Measurements from ENCODE around the gene DNAH14. TPM values are rescaled to one million over a fixed set of nuclear protein-coding genes. Genes with fewer than 3 reads are reported as not detected.

Gene DNAH14
- total and polyA plus RNA-seq, 9 donors: 3.7 to 61.4 (median 24.2) TPM

DNA sequence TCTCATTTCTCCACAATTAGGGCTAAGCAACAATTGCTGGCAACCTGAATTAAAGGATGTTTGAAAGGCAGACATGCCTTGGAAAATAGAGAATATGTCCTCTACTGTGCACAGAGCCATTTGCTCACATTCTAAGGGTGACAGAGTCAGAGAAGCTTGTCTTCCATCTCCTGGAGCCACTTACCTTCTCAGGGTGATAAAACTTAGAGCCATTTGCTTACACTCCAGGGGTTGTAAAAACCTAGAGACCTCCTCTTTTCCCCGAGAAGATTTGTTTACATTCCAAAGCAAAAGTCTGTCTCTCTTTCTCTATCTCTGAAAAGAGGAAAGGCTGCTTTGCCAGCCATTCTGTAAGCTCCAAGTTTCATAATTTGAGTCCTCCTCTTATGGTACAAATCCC is 437.1 kb downstream of the DNAH14 start:
- no peaks in the 10 kb centered on the region for H3K9me3 ChIP-seq
- H3K27ac ChIP-seq: no peak overlapping the region
- WGBS, 3 donors: 0 to 2% (median 0%) methylated on average over 1 of the region's 1 CpG
- intact Hi-C loops (cut with DNase I): no loop called here
- TF ChIP-seq, protein P1, sequence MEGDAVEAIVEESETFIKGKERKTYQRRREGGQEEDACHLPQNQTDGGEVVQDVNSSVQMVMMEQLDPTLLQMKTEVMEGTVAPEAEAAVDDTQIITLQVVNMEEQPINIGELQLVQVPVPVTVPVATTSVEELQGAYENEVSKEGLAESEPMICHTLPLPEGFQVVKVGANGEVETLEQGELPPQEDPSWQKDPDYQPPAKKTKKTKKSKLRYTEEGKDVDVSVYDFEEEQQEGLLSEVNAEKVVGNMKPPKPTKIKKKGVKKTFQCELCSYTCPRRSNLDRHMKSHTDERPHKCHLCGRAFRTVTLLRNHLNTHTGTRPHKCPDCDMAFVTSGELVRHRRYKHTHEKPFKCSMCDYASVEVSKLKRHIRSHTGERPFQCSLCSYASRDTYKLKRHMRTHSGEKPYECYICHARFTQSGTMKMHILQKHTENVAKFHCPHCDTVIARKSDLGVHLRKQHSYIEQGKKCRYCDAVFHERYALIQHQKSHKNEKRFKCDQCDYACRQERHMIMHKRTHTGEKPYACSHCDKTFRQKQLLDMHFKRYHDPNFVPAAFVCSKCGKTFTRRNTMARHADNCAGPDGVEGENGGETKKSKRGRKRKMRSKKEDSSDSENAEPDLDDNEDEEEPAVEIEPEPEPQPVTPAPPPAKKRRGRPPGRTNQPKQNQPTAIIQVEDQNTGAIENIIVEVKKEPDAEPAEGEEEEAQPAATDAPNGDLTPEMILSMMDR (IDR thresholded peaks at IDR 0.05): no peak
- no peak for TF ChIP-seq POLR2A (IDR thresholded peaks at IDR 0.05)
- no peak for TF ChIP-seq EP300 (IDR thresholded peaks at IDR 0.05)
- DNase-seq: no peak
- no peaks in the 10 kb centered on the region for H3K4me1 ChIP-seq (ENCODE audit: insufficient read depth)
- no peak overlapping the region for H3K4me3 ChIP-seq
- no peaks in the 10 kb centered on the region for H3K36me3 ChIP-seq
- no peaks in the 10 kb centered on the region for H3K27me3 ChIP-seq

DNA sequence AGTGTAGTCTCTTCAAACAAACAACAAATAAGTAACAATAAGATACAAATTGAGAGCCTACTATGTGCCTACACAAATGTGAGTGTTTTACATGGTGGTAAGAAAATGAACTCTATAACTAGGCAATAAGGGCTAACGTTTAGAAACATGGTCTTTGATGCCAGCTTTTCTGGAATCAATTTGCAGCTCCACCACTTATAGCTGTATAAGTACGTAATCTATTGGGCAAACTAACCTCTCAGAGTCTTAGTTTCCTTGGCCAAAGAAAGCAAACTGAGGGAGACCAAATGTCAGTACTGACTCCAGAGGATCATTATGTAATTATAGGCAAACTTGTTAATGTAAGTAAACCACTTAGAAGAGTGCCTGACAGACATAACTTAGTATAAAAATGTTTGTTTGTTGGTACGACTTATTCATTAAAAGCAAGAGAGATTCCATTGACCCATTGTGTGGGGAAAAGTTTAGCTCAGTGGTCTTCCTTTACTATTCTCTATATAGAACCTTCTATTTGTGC is 438.6 kb downstream of the DNAH14 start:
- H3K4me1 ChIP-seq (ENCODE audit: insufficient read depth): no peaks in the 10 kb centered on the region
- 89 to 92% (median 91%) methylated on average over 3 of the region's 3 CpGs for WGBS, 3 donors
- DNase-seq: no peak
- TF ChIP-seq EP300 (IDR thresholded peaks at IDR 0.05) (no peak), POLR2A (IDR thresholded peaks at IDR 0.05) (no peak)
- TF ChIP-seq, protein P1 (IDR thresholded peaks at IDR 0.05): no peak
- intact Hi-C loops (cut with DNase I): no loop called here
- no peaks in the 10 kb centered on the region for H3K9me3 ChIP-seq
- no peaks in the 10 kb centered on the region for H3K36me3 ChIP-seq
- no peak overlapping the region for H3K27ac ChIP-seq
- H3K27me3 ChIP-seq: no peaks in the 10 kb centered on the region
- no peak overlapping the region for H3K4me3 ChIP-seq

DNA sequence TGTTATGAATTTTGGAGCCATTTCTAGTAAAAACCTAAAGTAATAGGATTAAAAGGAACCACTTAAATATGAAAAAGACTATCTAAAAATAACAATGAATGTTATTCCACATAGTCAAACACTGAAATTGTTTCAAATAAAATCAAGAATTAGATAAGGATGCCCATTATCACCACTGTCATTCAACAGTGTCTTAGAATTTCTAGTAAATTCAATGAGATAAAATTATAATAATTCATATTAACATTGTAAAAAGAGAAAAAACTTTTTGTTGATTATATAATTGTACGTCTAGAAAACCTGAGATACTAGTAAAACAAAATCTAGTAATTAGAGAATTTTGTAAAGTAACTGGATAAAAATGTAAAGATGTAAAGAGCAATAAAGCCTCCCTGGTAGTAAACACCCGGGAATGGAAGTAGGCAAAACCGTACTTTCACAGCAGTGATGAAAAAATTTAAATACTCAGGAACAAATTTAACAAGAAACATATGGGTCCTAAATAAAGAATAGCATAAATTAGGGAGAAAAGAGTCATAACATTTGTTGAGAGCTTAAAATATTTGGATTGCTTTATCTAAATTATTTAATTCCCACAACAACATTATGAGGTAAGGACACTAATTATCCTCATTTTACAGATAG is 442.0 kb downstream of the DNAH14 start:
- TF ChIP-seq, protein P1 (IDR thresholded peaks at IDR 0.05): no peak
- no peak for TF ChIP-seq POLR2A (IDR thresholded peaks at IDR 0.05)
- TF ChIP-seq EP300 (IDR thresholded peaks at IDR 0.05): no peak
- Histone ChIP-seq H3K4me1 (ENCODE audit: insufficient read depth) (no peaks in the 10 kb centered on the region), H3K27ac (no peak overlapping the region), H3K4me3 (no peak overlapping the region), H3K27me3 (no peaks in the 10 kb centered on the region), H3K36me3 (no peaks in the 10 kb centered on the region), H3K9me3 (no peaks in the 10 kb centered on the region)
- WGBS, 3 donors: 47 to 56% (median 55%) methylated on average over 3 of the region's 3 CpGs
- DNase-seq: no peak
- intact Hi-C loops (cut with DNase I): no loop called here

DNA sequence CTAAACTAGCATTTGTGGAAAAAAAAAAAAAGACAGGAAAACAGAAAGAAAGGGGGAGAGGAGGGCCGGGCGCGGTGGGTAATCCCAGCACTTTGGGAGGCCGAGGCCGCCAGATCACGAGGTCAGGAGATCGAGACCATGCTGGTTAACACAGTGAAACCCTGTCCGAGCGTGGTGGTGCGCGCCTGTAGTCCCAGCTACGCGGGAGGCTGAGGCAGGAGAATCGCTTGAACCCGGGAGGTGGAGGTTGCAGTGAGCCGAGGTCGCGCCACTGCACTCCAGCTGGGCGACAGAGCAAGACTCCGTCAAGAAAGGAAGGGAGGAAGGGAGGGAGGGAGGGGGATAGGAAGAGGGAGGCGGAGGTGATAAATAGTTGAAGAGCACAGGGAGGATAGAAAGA is 443.7 kb downstream of the DNAH14 start:
- H3K4me3 ChIP-seq: no peak overlapping the region
- no peaks in the 10 kb centered on the region for H3K9me3 ChIP-seq
- TF ChIP-seq, protein P1 (IDR thresholded peaks at IDR 0.05): no peak
- TF ChIP-seq POLR2A (IDR thresholded peaks at IDR 0.05) (no peak), EP300 (IDR thresholded peaks at IDR 0.05) (no peak)
- no peaks in the 10 kb centered on the region for H3K4me1 ChIP-seq (ENCODE audit: insufficient read depth)
- H3K27ac ChIP-seq: no peak overlapping the region
- H3K36me3 ChIP-seq: no peaks in the 10 kb centered on the region
- H3K27me3 ChIP-seq: no peaks in the 10 kb centered on the region
- WGBS, 3 donors: 89 to 93% (median 90%) methylated on average over 21 of the region's 21 CpGs
- no peak for DNase-seq
- intact Hi-C loops (cut with DNase I): no loop called here
